Measurements from ENCODE around the gene B4GALNT2.
"Not testable (repeated sequence)": the region's sequence is repeated elsewhere in the genome, so short reads cannot be mapped to it uniquely, and the experiment has no call there.

GRCh38 chr17:49103360-49103759 lies 29.2 kb upstream of the B4GALNT2 start:
- not testable (repeated sequence) for TF ChIP-seq CTCF (IDR thresholded peaks at IDR 0.05; ENCODE audit: insufficient read depth, low read length, poor library complexity, severe bottlenecking); EZH2phosphoT487 (conservative IDR thresholded peaks at IDR 0.05; ENCODE audit: low read length)
